CD1c-positive myeloid dendritic cell (primary cell): ENCODE results near the gene PLIN5.
"Not testable (repeated sequence)": the region's sequence is repeated elsewhere in the genome, so short reads cannot be mapped to it uniquely, and the experiment has no call there.

Experiments
- DNase-seq: peaks from one replicate; pipeline ENCODE4 v3.0.0-alpha.2; 2016; ENCODE audit errors: extremely low spot score

Gene PLIN5

DNA sequence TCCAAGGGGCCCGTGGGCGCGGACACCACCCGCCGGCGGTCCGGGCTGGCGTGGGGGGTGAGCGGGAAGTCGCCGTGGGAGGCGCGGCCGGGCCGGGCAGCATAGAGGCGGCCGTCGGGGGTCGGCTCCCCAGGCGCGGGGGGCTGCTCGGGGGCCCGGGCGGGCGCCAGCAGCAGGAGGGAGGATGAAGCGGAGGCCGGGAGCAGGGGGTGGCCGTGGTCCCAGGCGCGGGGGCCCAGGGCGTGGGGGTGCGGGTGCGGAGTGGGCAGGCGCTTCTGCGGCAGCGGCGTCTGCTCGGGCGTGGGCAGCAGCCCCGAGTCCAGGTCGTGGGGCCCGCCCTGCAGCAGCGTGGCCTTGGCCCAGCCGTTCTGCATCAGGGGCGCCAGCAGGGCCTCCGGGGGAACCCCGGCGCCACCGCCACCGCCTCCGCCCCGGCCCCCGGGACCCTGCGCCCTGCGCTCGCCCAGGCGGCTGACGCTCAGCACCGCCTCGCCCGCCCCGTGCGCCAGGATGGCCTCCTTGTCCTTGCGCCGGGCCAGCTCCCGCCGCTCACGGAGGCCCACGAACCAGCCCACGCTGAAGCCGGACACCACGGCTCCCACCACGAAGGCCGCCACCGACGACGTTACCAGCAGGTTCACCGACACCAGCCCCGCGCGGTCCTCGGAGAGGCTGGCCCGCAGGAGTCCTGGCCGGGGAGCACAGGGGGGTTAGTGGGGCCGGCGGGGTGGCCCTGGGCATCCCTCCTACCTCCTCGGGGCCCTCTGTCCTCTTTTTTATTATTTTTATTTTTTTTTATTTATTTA, 9.0 kb upstream of the PLIN5 start:
- DNase-seq = peak; percentile 20

DNA sequence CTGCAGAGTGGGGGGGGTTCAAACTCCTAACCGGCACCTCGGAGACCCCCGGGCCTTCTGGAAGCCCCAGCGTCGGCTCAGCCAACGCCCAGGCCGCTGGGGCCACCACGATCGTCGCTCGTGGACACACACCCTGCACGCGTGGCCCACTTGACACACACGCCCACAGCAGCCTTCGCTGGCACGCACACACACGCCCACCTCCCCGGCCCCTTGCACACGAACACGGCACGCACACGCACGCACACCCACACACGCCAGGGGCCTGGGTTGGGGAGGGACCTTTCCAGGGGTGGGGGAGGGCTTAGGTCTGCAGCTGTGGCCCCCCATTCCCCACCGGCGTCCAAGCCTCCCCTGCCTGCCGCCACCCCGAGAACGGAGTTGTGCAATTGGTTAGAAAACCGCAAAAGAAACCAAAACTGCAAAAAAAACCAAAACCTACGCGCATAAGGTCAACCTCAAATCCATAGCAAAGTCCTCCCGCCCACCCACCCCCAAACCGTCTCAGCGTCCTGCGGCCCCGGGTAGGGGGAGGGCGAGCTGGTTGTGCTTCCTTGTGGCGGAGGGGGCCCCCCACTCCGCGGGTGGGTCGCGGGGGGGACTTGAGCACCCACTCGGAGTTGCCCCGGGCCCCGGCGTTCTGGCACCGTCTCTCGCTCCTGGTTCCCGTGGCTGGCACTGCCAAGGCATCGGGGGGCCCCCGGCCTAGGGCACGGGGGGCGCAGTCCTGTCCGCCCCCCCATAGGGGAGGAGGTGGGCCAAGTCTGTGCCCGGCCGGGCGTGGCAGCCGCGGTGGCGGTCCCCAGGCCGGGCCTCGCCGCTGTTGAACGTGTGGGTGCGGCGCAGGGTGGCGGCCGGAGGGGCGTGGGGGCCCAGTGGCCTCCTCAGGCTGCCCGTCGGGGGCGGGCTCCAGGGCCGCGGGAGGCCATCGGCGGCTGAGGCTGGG, 8.1 kb upstream of the PLIN5 start:
- peak; percentile 86 for DNase-seq

DNA sequence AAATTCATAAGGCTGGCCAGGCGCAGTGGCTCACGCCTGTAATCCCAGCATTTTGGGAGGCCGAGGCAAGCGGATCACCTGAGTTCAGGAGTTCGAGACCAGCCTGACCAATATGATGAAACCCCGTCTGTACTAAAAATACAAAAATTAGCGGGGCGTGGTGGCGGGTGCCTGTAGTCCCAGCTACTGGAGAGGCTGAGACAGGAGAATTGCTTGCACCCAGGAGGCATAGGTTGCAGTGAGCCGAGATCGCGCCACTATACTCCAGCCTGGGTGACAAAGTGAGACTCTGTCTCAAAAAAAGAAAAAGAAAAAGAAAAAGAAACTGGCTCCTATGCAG, 6.8 kb upstream of the PLIN5 start:
- not testable (repeated sequence) for DNase-seq

DNA sequence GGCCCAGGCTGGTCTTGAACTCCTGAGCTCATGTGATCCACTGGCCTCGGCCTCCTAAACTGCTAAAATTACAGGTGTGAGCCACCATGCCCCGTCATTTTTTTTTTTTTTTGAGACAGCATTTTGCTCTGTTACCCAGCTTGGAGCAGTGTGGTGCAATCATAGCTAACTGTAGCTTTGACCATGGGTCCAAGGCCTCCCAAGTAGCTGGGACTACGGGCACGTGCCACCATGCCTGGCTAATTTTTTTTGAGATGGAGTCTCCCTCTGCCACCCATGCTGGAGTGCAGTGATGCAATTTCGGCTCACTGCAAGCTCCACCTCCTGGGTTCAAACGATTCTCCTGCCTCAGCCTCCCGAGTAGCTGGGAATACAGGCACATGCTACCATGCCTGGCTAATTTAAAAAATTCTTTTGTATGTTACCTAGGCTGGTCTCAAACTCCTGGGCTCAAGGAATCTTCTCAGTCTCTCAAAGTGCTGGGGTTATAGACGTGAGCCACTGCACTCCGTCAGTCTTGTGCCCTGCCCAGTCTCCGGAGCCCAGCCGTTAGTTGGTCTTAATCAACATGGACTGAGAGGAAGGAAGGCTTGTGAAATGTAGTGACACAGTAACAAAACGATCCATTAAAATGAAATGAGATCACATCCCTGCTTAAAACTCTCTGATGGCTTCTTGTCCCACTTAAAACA, 6.2 kb upstream of the PLIN5 start:
- DNase-seq = peak; percentile 60

DNA sequence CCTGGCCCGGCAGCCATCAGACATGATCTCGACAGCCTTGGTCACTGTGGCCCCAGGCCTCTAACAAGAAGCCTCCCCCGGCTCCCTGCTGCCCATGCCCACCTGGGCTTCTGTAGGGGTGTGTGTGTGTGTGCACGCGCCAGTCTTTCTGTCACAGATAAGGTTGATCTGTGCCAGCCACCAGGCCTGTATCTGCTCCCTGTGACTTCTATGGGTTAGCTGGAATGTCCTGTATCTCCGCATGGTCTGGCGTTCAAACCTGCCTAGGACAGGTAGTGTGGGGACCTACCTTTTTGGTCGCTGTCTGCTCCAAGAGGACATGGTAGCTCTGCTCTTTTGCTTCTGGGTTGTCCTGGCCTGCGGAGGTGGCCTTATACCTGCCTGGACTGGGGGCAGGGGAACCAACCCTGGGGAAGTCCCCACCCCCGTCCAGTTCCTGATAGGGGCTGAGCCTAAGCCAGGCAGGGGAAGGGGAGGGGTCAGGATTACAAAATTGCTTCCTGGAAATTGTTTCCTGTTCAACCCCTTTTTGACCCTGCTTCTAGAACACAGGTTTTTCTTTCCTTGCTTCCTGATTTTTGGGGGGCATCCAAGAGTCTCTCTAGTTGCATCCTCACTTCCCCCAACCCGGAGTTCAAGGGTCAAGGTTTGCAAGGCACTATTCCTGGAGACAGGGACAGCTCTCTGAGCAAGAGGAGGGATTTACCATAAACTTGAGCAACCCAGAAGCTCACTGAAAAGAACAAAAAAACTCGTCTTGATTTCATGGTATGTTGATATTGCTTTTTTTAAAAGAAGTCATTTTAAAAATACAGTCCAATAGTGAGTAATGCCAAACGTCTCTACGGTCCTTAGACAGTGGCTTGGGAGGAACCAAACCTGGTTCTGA, 4.9 kb upstream of the PLIN5 start, which contains the start of gene LRG1:
TSS of gene LRG1 (minus strand) at position 344 of the 889 bp plus-strand sequence. CDS start at position 321, 23 bp downstream.
- peak; percentile 93 for DNase-seq

DNA sequence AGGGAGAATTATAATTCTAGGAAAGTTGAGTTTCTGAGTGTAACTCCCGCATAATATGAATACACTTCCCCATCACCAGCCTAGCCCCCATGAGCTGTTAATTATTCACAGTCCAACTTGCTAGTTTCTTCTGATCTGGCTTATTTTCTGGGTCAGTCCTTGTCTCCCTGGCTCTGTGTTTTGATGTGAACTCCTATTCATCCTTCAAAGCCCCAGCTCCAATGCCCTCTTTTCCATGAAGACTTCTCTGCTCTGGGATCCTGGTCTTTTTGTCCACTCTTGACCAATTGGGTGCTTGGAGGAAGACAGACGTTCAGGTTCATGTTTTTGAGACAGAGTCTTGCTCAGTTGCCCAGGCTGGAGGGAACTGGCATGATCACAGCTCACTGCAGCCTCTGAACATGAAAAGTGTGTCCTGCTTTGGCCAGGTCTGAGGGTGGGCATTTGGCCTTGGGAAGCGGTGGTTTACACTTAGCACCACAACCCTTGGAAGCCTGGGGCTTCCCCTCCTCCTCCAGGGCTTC, 4.2 kb upstream of the PLIN5 start:
- no peak for DNase-seq

DNA sequence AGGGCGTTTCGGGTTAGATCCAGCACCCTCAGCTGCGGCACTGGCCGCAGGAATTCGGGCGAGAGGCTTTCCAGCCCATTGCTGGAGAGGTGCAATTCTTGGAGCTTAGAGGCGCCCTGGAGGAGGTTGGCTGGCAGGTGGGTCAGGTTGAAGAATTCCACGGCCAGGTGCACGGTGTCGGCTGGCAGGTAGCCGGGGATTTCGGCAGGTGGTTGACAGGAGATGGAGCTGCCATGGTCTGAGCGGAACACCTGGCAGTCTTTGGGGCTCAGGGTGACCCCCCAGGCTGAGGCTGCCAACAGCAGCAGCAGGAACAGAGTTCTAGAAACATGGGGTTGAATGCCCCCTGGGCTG, 3.6 kb upstream of the PLIN5 start:
- no peak for DNase-seq

DNA sequence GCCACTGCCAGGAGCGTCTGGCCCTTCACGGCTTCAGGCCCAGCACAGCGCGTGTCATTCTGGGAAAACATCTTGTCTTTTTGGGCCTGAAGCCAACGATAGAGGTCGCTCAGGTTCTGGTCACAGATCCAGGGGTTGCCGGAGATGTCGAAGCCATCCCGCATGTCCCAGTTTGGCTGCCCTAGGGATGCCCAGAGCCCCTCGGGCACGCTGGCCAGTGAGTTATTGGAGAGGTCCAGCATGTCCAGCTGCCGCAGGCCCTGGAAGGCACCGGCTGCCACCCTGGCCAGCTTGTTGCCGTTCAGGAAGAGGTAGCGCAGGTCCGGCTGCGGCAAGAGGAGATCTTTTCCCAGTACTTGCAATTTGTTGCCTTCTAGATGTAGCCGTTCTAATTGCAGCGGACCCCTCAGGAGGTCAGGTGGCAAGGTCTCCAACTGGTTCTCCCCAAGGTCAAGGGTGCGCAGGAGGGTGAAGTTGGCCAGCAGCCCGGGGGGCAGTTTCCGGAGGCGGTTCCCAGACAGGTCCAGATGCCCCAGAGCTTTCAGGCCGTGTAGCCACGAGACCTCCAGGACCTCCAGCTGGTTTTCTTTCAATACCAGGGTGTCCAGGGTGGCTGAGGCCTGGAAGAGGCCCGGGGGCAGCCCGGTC, 3.1 kb upstream of the PLIN5 start:
- DNase-seq = no peak

DNA sequence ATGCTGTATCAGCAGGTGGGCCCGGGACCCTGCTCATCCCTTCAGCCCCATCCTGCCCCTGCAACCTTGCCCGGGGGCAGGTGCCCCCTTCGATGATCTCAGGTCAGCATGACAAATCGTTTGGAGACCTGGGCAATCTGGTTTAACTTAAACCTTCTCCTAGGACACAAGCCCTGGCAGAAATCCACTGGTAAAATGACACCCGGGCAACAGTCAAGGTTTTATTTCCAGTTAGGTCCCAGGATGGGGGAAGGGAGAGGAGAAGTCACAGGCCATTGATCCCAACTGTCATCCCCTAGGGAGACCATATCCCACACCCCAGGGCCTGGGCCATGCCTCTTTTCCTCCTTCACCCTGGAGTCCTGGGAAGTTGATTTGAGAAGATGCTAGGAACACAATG, 1.8 kb upstream of the PLIN5 start:
- DNase-seq = no peak

DNA sequence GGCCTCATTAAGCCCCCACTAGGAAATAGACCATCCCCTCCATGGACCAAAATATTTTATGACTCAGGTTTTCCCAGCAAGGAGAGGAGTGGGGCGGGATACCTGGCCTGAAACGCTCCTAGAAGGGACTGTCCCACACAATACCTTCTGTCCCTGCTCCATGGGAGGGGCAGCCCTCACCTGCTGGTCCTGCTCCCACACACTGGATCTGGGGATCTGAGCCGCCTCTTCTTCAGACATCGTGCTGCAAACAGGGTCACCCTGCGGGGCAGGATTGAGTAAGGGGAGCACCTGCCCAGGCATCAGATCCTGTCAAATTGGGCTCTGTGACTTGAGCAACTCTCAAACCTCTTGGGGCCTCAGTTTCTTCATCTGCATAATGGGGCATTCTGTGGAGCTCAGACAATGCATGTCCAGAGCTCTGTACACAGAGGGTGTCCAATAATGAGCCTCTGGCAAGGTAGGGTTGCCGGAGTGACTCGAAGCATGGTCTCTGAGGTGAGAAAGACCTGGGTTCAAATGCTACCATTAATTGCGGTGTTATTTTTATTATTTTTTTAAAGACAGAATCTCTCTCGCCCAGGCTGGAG, 1.1 kb downstream of the PLIN5 start:
- DNase-seq = no peak

DNA sequence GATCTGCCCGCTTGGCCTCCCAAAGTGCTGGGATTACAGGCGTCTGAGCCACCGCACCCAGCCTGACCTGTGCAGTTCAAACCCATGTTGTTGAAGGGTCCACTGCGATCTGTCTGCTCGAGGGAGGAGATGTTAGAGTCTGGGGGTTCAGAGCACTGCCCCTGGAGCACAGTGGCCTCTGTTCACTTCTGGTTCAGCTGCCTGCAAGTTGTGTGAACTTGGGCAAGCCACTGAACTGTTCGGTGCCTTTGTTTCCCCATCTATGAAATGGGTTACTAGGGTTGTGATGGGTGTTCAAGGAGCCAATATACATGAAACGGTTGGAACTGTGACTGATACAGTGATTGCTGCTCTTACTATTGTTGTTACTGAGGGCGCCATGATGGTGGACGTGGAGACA, 1.7 kb downstream of the PLIN5 start:
- DNase-seq = no peak

DNA sequence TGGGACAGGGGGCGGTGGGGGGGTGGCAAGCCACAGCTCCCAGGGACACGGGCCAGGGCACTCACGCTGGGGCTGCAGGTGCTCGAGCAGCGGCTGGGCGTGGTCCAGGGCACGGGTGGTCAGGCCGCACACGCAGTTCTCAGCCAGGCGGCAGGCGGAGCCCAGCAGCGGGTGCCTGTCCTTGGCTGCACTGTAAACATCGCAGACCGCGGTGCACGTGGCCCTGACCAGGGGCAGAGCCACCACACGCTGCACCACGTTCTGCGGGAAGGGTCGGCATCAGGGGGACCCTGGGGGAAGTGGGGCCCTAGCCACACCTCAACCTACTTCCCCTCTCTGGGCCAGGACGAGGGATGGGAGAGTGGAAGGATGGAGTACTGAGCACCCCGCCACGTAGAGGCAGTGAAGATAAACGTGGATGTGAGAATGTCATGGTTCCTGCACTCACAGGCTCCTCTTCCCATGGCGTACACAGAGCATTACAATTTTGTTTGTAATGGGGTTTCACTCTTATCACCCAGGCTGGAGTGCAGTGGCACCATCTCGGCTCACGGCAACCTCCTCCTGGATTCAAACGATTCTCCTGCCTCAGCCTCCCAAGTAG, 3.4 kb downstream of the PLIN5 start:
- DNase-seq = no peak

DNA sequence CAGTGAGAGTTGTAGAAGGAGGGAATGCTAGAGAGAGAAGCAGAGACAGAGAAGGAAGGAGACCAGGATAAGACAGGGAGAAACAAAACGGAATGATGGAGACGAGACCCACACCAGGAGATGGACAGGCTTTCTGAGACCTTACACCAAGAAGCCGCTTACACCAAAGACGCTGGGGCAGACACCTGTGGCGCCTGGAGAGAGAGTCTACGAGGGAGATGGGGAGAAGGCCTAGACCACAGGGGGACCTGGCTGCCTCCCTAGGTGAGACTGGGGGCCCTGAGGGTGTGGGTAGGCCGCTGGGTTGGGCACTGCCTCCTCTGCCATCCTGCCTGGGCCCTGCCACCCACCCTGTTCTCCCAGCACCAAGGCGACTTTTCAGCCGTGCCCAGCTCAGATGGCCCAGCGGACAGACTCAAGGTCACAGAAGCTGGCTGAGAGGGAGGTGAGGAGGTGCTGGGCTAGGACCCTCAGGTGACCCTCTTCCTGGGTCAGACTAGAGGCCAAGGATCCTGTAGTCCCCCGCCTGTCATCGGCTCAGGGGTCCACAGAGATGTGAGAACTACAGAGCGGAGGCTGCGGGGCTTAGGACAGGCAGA, 5.0 kb downstream of the PLIN5 start:
- no peak for DNase-seq

DNA sequence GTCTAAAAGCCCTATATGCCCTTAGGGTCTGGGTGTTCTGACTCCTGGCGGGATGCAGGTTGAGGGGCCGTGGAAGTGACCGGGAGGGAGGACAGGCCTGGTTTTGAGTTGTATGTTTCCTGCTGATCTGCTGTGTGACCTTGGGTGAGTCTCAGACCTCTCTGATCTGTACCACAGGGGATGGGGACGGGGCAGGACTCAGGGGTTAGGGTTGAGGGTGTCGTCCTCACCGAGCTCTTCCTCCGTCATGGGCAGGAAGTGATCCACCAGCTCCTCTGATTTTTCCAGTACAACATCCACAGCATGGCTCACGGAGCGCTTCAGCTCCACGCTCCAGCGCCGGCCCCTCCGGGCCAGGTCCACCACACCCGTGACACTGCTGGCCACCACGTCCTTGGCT, 6.2 kb downstream of the PLIN5 start:
- DNase-seq = no peak

DNA sequence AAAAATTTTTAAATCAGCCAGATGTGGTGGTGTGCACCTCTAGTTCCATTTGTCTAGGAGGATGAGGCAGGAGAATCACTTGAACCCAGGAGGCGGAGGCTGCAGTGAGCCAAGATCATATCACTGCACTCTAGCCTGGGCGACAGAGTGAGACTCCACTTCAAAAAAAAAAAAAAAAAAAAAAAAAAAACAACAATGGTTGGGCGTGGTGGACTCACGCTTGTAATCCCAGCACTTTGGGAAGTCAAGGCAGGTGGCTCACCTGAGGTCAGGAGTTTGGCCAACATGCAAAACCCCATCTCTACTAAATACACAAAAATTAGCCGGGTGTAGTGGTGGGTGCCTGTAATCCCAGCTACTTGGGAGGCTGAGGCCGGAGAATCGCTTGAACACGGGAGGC, 7.6 kb downstream of the PLIN5 start:
- not testable (repeated sequence) for DNase-seq

DNA sequence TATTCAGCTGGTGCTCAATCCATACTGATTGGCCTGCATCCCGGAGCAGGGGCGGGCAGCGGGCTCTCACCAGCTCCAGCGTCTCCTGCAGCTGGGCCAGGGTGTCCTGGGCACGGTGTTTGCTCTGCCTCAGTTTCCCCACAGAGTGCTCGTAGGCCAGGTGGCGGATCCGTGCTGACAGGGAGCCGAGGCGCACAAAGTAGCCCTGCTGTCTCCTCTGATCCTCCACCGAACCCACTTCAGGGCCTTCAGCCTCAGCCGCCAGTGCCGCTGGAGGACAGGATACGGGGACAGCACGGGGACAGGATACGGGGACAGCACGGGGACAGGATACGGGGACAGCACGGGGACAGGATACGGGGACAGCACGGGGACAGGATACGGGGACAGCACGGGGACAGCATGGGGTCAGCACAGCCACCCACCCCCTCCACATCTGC, 9.4 kb downstream of the PLIN5 start:
- DNase-seq = no peak

DNA sequence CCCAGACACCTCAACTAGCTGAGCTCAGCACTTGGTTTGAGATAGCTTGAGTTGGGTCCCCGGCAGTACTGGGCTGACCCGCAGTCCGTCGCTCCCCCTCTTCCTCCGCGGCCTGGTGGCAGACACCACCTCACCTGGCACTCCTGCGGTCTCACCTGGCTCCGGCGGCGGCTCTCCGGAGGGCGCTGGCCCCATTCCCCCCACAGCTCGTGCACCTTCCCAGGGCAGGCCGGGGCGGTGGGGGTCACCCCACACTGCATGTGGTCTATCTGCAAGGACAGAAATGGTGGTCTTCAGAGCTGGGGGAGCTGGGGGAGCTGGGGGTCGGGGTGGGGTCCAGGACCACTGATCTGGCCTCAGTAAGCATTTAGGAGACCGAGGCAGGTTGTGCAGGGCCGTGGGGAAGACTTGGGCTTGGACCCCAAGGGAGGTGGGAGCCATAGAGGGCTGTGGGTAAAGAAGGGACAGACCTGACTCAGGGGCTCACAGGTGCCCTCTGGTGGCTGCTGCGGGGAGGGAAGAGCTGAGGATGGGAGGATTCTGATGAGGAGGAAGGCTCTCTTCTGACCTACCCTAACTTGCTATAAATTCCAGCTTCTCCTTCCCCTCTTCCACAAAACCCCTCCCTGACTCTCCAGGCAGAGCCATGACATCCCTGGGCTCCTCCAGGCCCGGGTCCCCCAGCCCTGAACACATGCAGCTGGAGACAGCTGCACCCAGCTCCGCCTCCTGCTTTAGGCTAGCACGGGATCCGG, 10.0 kb downstream of the PLIN5 start:
- DNase-seq = peak; percentile 68

DNA sequence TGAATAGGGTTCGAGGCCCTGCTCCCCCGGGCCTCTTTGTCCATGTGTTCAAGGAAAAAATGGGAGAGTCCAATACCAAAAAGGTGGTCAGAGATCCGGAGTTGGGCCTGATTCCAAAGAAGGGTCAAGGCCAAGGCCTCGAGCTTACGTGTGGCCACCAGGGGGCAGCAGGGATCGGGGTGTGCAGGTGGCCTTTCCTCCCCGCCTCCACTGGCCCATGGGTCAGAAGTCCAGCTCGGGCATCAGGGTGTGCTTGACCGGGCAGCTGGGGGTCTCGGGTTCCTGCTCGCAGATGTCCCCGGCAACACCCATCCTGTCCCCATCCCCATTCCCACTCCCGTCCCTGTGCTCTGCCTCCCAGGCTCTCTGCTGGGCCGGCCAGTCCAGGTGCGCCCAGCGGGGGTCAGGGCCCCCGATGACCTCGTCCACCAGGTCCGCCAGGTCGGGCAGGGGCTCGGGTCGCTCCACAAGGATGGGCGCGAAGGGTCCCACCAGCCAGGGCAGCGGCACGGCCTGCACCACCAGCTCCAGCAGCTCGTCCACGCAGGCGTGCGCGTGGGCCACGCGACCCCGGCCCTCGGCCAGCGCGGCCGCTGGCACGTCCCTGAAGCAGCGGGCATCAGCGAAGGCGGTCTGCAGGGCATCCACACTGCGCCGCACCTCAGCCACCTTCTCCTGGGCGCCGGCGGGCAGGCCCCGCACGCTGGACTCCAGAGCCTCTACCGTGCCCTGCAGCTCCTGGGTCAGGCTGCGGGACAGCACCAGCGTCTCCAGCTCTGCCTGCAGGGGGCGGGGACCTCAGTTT, 11.5 kb downstream of the PLIN5 start:
- peak; percentile 51 for DNase-seq
